KMS-11 (cell line): Measurements from ENCODE around the gene PLXNA2.

Experiments
- H2AFZ ChIP-seq: fragments of 200-600 bp; sonication (generic); 2 replicates; pipeline ENCODE4 v1.6.1; 2016; ENCODE audit warnings: antibody characterized with exemption, mixed run types, low read depth
- H3K27ac ChIP-seq: fragments of 200-600 bp; sonication (generic); 2 replicates; pipeline ENCODE4 v1.6.1; 2016; ENCODE audit warnings: mild to moderate bottlenecking, mixed run types
- H3K27me3 ChIP-seq: fragments of 200-600 bp; sonication (generic); 2 replicates; pipeline ENCODE4 v1.6.1; 2017; ENCODE audit warnings: mild to moderate bottlenecking, low read depth, mixed run types, moderate library complexity; ENCODE audit not compliant: insufficient read depth
- H3K36me3 ChIP-seq: fragments of 200-600 bp; sonication (generic); 2 replicates; pipeline ENCODE4 v1.6.1; 2017; ENCODE audit warnings: mild to moderate bottlenecking, mixed run types; ENCODE audit not compliant: insufficient read depth
- H3K4me1 ChIP-seq: fragments of 200-600 bp; sonication (generic); 2 replicates; pipeline ENCODE4 v1.6.1; 2016; ENCODE audit warnings: mild to moderate bottlenecking, low read depth, mixed run types; ENCODE audit not compliant: poor library complexity, severe bottlenecking
- H3K4me2 ChIP-seq: fragments of 200-600 bp; sonication (generic); 2 replicates; pipeline ENCODE4 v1.7.0; 2016; ENCODE audit warnings: mild to moderate bottlenecking, mixed run types
- H3K4me3 ChIP-seq: fragments of 200-600 bp; sonication (generic); IDR thresholded peaks from 2 replicates; pipeline ENCODE4 v1.6.1; 2017; ENCODE audit warnings: low read depth, low read length, mixed read lengths; ENCODE audit not compliant: insufficient read depth
- H3K79me2 ChIP-seq: fragments of 200-600 bp; sonication (generic); 2 replicates; pipeline ENCODE4 v1.6.1; 2016; ENCODE audit warnings: low read depth, mixed run types; ENCODE audit not compliant: insufficient read depth
- H3K9ac ChIP-seq: fragments of 200-600 bp; sonication (generic); 2 replicates; pipeline ENCODE4 v1.6.1; 2016; ENCODE audit warnings: mild to moderate bottlenecking, mixed run types
- H4K20me1 ChIP-seq: fragments of 200-600 bp; sonication (generic); 2 replicates; pipeline ENCODE4 v1.6.1; 2016; ENCODE audit warnings: mild to moderate bottlenecking, mixed run types; ENCODE audit not compliant: insufficient read depth
- TF ChIP-seq, protein P1 (sequence below): fragments of 200-600 bp; sonication (generic); conservative IDR thresholded peaks from 2 replicates; pipeline ENCODE4 v1.6.1; 2017; ENCODE audit warnings: low read depth, mild to moderate bottlenecking, antibody characterized with exemption, low read length, moderate library complexity, mixed read lengths

The PLXNA2 gene

GRCh38 chr1:208057056-208057455, 187.1 kb downstream of the PLXNA2 start:
- Histone ChIP-seq H3K27ac (no peak overlapping the region), H3K4me3 (no peak overlapping the region), H4K20me1 (no peaks in the 10 kb centered on the region), H3K9ac (no peak overlapping the region), H3K27me3 (no peaks in the 10 kb centered on the region), H3K79me2 (no peaks in the 10 kb centered on the region), H3K36me3 (no peaks in the 10 kb centered on the region), H3K4me2 (no peak overlapping the region), H3K4me1 (no peaks in the 10 kb centered on the region), H2AFZ (no peak overlapping the region)
- TF ChIP-seq, protein P1, sequence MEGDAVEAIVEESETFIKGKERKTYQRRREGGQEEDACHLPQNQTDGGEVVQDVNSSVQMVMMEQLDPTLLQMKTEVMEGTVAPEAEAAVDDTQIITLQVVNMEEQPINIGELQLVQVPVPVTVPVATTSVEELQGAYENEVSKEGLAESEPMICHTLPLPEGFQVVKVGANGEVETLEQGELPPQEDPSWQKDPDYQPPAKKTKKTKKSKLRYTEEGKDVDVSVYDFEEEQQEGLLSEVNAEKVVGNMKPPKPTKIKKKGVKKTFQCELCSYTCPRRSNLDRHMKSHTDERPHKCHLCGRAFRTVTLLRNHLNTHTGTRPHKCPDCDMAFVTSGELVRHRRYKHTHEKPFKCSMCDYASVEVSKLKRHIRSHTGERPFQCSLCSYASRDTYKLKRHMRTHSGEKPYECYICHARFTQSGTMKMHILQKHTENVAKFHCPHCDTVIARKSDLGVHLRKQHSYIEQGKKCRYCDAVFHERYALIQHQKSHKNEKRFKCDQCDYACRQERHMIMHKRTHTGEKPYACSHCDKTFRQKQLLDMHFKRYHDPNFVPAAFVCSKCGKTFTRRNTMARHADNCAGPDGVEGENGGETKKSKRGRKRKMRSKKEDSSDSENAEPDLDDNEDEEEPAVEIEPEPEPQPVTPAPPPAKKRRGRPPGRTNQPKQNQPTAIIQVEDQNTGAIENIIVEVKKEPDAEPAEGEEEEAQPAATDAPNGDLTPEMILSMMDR: no peak

DNA sequence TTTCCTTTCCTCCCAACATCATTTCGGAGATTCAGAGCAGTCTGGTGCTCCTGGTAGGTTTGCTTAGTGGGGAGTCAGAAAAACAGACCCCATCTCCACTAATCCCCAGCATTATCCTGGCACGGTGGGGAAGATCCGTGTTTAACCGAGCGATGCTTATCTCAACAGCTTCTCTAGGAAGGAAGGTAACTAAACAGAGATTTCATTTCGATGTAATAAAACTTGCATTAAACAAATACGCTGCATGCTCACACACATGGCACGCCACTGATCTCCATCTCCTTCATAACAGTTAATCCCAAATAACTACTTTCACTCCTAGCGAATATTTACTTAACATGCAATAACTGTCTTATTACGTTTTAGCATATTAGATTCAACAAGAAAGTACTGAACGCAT, 188.6 kb downstream of the PLXNA2 start:
- no peak overlapping the region for H3K9ac ChIP-seq
- H3K27me3 ChIP-seq: no peaks in the 10 kb centered on the region

GRCh38 chr1:208054911-208055379, 189.2 kb downstream of the PLXNA2 start:
- Histone ChIP-seq H2AFZ (no peak overlapping the region), H3K36me3 (no peaks in the 10 kb centered on the region), H3K4me1 (no peaks in the 10 kb centered on the region), H3K79me2 (no peaks in the 10 kb centered on the region), H4K20me1 (no peaks in the 10 kb centered on the region), H3K9ac (no peak overlapping the region), H3K4me3 (no peak overlapping the region), H3K4me2 (no peak overlapping the region), H3K27me3 (no peaks in the 10 kb centered on the region), H3K27ac (no peak overlapping the region)
- TF ChIP-seq, protein P1: no peak

More for the DNA sequence above, 188.6 kb downstream of the PLXNA2 start:
- no peaks in the 10 kb centered on the region for H4K20me1 ChIP-seq
- TF ChIP-seq, protein P1: no peak
- H3K27ac ChIP-seq: no peak overlapping the region
- H3K79me2 ChIP-seq: no peaks in the 10 kb centered on the region
- no peak overlapping the region for H3K4me2 ChIP-seq
- H2AFZ ChIP-seq: no peak overlapping the region
- no peaks in the 10 kb centered on the region for H3K36me3 ChIP-seq
- no peaks in the 10 kb centered on the region for H3K4me1 ChIP-seq
- no peak overlapping the region for H3K4me3 ChIP-seq

- Histone ChIP-seq H3K4me2 (no peak overlapping the region), H3K79me2 (no peaks in the 10 kb centered on the region), H3K36me3 (no peaks in the 10 kb centered on the region), H3K4me3 (no peak overlapping the region), H2AFZ (no peak overlapping the region), H3K9ac (no peak overlapping the region), H4K20me1 (no peaks in the 10 kb centered on the region), H3K4me1 (no peaks in the 10 kb centered on the region), H3K27me3 (no peaks in the 10 kb centered on the region), H3K27ac (no peak overlapping the region)
- TF ChIP-seq, protein P1: no peak
Measured at GRCh38 chr1:208054485-208054884, 189.7 kb downstream of the PLXNA2 start.
